HG02970 (cell line): ENCODE data around the gene GRIK2.

Experiments
- ATAC-seq: cut with Tn5 transposase; IDR thresholded peaks from one replicate; pipeline ENCODE4 v1.9.1; 2021; ENCODE audit warnings: mild to moderate bottlenecking, moderate library complexity, moderate number of reproducible peaks; ENCODE audit not compliant: unreplicated experiment, low FRiP score

GRIK2 gene

GRCh38 chr6:101760843-101761621, 367.5 kb downstream of the GRIK2 start:
- no peak for ATAC-seq

DNA sequence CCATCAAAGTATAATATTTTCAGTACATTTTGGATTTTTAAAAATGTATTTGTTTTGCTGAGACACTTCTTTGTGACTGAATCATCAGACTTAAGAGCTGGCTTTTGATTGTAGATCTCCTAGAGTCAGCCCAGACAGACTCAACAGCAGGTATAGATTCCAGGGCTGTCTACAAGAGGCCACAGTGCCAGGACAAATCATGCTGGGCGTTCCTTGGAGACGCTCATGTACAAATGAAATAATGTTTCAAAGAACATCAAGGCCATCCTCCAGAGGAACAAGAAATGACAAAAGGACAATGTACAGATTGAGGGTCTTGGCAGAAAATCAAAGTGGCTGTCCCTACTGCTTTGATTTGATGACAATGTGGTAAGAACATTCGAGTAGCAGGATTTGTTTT, 369.3 kb downstream of the GRIK2 start:
- no peak for ATAC-seq

GRCh38 chr6:101765281-101765680, 371.8 kb downstream of the GRIK2 start:
- no peak for ATAC-seq

DNA sequence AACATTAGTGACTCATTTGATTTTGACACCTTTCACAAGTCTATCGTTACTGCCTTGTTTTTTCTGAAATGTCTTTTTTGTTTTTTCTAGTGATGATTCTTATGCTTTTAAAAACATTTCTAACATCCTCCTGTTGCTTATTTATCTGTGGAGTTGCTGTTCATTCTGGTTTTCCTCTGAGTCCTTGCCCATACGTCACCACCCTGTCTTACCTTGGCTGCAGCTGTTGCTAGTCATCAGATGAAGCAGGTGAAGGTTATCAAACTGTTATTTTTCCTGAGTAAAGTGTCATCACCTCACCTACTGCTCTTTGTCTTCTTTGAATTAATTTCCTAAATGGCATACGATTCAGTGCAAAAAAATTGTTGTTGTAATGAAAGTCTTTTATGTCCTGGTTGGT, 376.6 kb downstream of the GRIK2 start:
- ATAC-seq: no peak

- ATAC-seq: no peak
These were observed 383.4 kb downstream of the GRIK2 start for GRCh38 chr6:101776919-101777350.

GRCh38 chr6:101777646-101778045, 384.1 kb downstream of the GRIK2 start:
- no peak for ATAC-seq

GRCh38 chr6:101779051-101779844, 385.7 kb downstream of the GRIK2 start:
- no peak for ATAC-seq

DNA sequence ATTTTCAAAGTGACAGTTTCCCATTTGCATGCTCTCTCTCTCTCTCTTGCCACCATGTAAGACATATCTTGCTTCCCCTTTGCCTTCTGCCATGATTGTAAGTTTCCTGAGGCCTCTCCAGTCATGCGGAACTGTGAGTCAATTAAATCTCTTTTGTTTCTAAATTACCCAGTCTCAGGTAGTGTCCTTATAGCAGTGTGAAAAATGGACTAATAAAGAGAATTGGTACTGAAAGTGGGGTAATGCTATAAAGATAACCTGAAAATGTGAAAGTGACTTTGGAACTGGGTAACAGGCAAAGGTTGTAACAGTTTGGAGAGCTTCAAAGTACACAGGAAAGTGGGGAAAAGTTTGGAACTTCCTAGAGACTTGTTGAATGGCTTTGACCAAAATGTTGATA, 389.8 kb downstream of the GRIK2 start:
- no peak for ATAC-seq

GRCh38 chr6:101784094-101784493, 390.6 kb downstream of the GRIK2 start:
- no peak for ATAC-seq

- ATAC-seq: no peak
These were observed 406.0 kb downstream of the GRIK2 start for GRCh38 chr6:101799531-101799930.

DNA sequence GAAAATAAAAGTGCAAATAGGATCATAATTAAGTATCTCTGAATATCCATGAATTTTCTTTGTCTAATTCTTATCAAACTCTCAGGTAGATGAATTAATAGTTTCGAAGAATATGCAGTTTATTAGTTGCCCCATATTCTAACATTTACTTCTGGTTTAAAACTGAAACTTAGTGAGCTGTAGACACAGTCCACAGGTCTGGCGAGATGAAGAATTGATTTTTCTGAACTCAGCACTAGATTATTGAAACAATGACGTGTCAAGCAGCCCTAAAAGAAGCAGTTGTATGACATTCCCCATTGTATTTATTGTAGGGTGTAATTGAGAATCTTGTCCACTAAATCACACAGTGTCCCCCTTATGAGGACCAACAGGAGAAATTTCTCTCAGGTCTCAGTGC, 407.1 kb downstream of the GRIK2 start:
- no peak for ATAC-seq

- no peak for ATAC-seq
These were observed 409.6 kb downstream of the GRIK2 start for GRCh38 chr6:101803136-101803535.

- no peak for ATAC-seq
These were observed 412.7 kb downstream of the GRIK2 start for GRCh38 chr6:101806241-101806640.

GRCh38 chr6:101811108-101811507, 417.6 kb downstream of the GRIK2 start:
- no peak for ATAC-seq

DNA sequence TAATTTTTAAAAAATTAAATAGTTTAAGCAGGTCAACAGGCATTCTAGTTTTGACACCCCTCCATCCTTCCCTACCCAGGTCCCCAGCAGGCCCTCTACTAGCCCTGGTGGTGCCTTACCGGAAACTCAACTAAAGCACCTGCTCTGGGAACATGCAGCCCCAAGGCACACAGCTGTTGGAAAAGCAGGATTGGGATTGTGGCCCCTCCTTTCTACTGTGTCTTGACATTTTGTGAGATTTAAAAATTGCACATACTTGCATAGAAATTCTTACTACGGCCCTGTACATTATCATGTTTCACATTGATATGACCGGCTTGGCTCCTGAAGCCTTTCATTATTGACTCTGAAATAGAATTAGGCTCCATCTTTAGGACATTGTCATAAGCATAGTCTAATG, 423.2 kb downstream of the GRIK2 start:
- ATAC-seq: no peak

DNA sequence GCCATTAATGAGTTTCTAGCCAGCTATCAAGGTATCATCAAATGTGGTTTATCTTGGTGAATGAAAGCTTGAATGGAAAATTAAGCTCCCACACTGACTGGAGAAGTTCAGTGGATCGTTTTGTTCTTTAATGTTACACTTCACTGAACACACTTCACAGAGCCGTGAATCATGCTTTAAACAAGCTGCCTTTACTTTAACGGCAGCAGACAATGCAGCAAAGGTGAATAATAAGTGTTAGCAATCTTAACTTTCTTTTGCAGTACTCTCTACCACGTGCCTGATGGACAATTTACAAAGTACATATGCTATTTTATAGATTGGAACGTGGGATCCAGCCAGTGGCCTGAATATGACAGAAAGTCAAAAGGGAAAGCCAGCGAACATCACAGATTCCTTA, 424.5 kb downstream of the GRIK2 start:
- no peak for ATAC-seq

DNA sequence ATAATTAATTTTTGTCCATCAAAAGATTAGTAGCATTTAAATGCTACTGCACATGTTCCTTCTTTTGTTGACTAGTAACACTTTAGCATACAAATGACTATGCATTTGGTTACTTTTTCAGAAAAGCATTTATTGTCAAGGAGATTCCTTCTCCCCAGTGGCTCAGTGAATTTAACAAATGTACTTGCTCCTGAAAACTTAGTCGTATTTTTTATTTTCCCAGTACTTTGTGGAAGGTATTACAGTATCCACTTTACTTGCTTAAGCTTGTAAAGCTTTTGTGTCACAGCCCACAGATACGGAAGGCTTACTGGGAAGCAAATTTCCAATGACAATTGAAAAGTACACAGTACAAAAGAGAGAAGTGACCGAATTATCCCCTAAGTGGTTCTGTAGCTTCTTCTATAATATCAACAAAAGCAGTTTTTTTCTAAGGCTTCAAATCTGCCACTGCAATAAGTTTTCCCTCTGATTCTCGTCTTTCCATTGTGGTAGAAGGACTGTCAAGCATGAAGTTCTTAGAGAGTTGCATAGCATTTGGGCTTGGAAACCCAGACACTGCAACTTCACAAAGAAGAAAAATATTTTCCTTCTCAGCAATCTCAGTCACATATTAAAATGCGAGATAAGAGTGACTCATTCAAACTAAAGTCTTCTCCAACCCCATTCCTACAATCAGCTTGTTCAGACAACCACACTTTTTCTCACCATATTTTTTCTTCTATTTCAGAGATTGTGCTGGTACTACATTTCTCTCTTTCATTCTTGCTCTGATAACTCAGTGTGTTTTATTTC, 431.2 kb downstream of the GRIK2 start:
- ATAC-seq: no peak

- ATAC-seq: no peak
These were observed 432.8 kb downstream of the GRIK2 start for GRCh38 chr6:101826269-101826668.

DNA sequence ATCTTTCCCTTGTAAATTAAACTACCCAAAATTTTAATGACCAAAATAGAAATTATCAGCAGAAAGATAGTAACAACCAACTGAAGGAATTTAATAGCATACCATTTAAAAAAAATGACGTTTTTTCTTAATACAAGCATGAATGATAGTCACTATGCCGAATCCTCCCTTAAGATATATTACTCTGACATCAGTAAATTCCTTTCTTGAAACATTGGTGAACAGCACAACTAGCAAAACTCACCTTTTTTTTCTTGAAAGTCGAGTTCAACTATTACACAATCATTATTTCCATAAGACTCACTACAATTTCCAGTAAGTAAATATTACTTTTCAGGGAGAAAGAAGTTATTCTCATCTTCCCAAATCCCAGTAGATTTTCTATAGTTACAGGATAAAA, 433.2 kb downstream of the GRIK2 start:
- ATAC-seq: no peak

- ATAC-seq: no peak
These were observed 437.1 kb downstream of the GRIK2 start for GRCh38 chr6:101830501-101831031.

GRCh38 chr6:101832371-101832770, 438.9 kb downstream of the GRIK2 start:
- ATAC-seq: no peak
